H9 (cell line): ENCODE measurements around the gene JARID2. TPM values are rescaled to one million over a fixed set of nuclear protein-coding genes. Genes with fewer than 3 reads are reported as not detected.

Source experiments
- DNase-seq: peaks from one replicate; pipeline ENCODE4 v3.0.0-alpha.2; 2017
- H2AFZ ChIP-seq: one replicate; pipeline ENCODE4 v1.6.1; 2013; ENCODE audit warnings: mild to moderate bottlenecking, low read length, control low read depth, moderate library complexity
- H2AK5ac ChIP-seq: 2 replicates; pipeline ENCODE4 v1.6.1; 2013; ENCODE audit warnings: low read length, control low read depth, mixed read lengths; ENCODE audit not compliant: insufficient read length
- H2BK120ac ChIP-seq: one replicate; pipeline ENCODE4 v1.6.1; 2013; ENCODE audit warnings: low read depth, mild to moderate bottlenecking, low read length, control low read depth, inconsistent platforms; ENCODE audit not compliant: poor library complexity, severe bottlenecking
- H2BK12ac ChIP-seq: 2 replicates; pipeline ENCODE4 v1.6.1; 2013; ENCODE audit warnings: low read length, control low read depth, mixed read lengths, low read depth; ENCODE audit not compliant: insufficient read length
- H2BK15ac ChIP-seq: 2 replicates; pipeline ENCODE4 v1.6.1; 2013; ENCODE audit warnings: low read depth, low read length, control low read depth
- H2BK20ac ChIP-seq: one replicate; pipeline ENCODE4 v1.6.1; 2013; ENCODE audit warnings: low read depth, mild to moderate bottlenecking, low read length, control low read depth, inconsistent platforms; ENCODE audit not compliant: poor library complexity, severe bottlenecking
- H2BK5ac ChIP-seq: 2 replicates; pipeline ENCODE4 v1.6.1; 2013; ENCODE audit warnings: low read length, control low read depth, mixed read lengths; ENCODE audit not compliant: insufficient read length
- H3K14ac ChIP-seq: 2 replicates; pipeline ENCODE4 v1.6.1; 2013; ENCODE audit warnings: low read length, control low read depth; ENCODE audit not compliant: insufficient read depth
- H3K18ac ChIP-seq: 2 replicates; pipeline ENCODE4 v1.6.1; 2013; ENCODE audit warnings: low read depth, mild to moderate bottlenecking, mixed read lengths, low read length, control low read depth; ENCODE audit not compliant: insufficient read length
- H3K23ac ChIP-seq: 2 replicates; pipeline ENCODE4 v1.6.1; 2013; ENCODE audit warnings: low read length, control low read depth, mixed read lengths, low read depth; ENCODE audit not compliant: insufficient read length
- H3K23me2 ChIP-seq: 2 replicates; pipeline ENCODE4 v1.6.1; 2013; ENCODE audit warnings: low read depth, mild to moderate bottlenecking, mixed read lengths, low read length, control low read depth; ENCODE audit not compliant: insufficient read length, poor library complexity, severe bottlenecking
- H3K27ac ChIP-seq: 2 replicates; pipeline ENCODE4 v1.5.1; 2013; ENCODE audit warnings: low read length, control low read depth, mixed read lengths, low read depth; ENCODE audit not compliant: insufficient read length
- H3K27me3 ChIP-seq: 2 replicates; pipeline ENCODE4 v1.6.1; 2013; ENCODE audit warnings: low read length, control low read depth, inconsistent platforms; ENCODE audit not compliant: insufficient read depth
- H3K4ac ChIP-seq: 2 replicates; pipeline ENCODE4 v1.6.1; 2013; ENCODE audit warnings: low read depth, mild to moderate bottlenecking, control low read depth, inconsistent platforms, low read length, moderate library complexity
- H3K4me1 ChIP-seq: 2 replicates; pipeline ENCODE4 v1.6.1; 2013; ENCODE audit warnings: low read length, control low read depth, inconsistent platforms; ENCODE audit not compliant: insufficient read depth
- H3K4me2 ChIP-seq: 2 replicates; pipeline ENCODE4 v1.6.1; 2013; ENCODE audit warnings: low read length, control low read depth, mixed read lengths; ENCODE audit not compliant: insufficient read length, insufficient read depth
- H3K56ac ChIP-seq: 2 replicates; pipeline ENCODE4 v1.6.1; 2013; ENCODE audit warnings: low read depth, mild to moderate bottlenecking, mixed read lengths, low read length, control low read depth; ENCODE audit not compliant: insufficient read length
- H3K79me1 ChIP-seq: 2 replicates; pipeline ENCODE4 v1.6.1; 2013; ENCODE audit warnings: low read depth, mild to moderate bottlenecking, moderate library complexity, low read length, control low read depth, inconsistent platforms; ENCODE audit not compliant: insufficient read depth, poor library complexity, severe bottlenecking
- H3K79me2 ChIP-seq: 2 replicates; pipeline ENCODE4 v1.6.1; 2013; ENCODE audit warnings: low read length, control low read depth, inconsistent platforms; ENCODE audit not compliant: insufficient read depth
- H3K9ac ChIP-seq: 2 replicates; pipeline ENCODE4 v1.6.1; 2013; ENCODE audit warnings: low read length, control low read depth, mixed read lengths; ENCODE audit not compliant: insufficient read length; ENCODE audit errors: extremely low read depth
- H3K9me3 ChIP-seq: one replicate; pipeline ENCODE4 v1.6.1; 2013; ENCODE audit warnings: low read depth, low read length, inconsistent platforms; ENCODE audit not compliant: control insufficient read depth
- H3T11ph ChIP-seq: one replicate; pipeline ENCODE4 v1.6.1; 2013; ENCODE audit warnings: mild to moderate bottlenecking, low read length, control low read depth, inconsistent platforms
- H4K20me1 ChIP-seq: one replicate; pipeline ENCODE4 v1.6.1; 2013; ENCODE audit not compliant: control insufficient read depth, insufficient read length, insufficient read depth
- H4K5ac ChIP-seq: 2 replicates; pipeline ENCODE4 v1.6.1; 2013; ENCODE audit warnings: low read depth, mild to moderate bottlenecking, mixed read lengths, low read length, control low read depth; ENCODE audit not compliant: insufficient read length
- H4K8ac ChIP-seq: replicated peaks from 2 replicates; pipeline ENCODE4 v1.6.1; 2013; ENCODE audit warnings: low read length, control low read depth, mixed read lengths, low read depth; ENCODE audit not compliant: insufficient read length
- H4K91ac ChIP-seq: 2 replicates; pipeline ENCODE4 v1.6.1; 2013; ENCODE audit warnings: low read depth, mild to moderate bottlenecking, moderate library complexity, mixed read lengths, low read length, control low read depth; ENCODE audit not compliant: insufficient read length
- H3K27ac Mint-ChIP-seq, 3 experiments: 2 replicates in 2 of 3; 3 replicates in 1 of 3; pipeline ENCODE4 v1.8.0; 2020 to 2021; ENCODE audit warnings: mixed read lengths in 3 of 3, mild to moderate bottlenecking in 1 of 3, moderate library complexity in 1 of 3
- H3K27me3 Mint-ChIP-seq: 2 replicates; pipeline ENCODE4 v1.8.0; 2021; ENCODE audit warnings: low read depth, mild to moderate bottlenecking, moderate library complexity, mixed read lengths
- H3K36me3 Mint-ChIP-seq, 3 experiments: 2 replicates in 2 of 3; 3 replicates in 1 of 3; pipeline ENCODE4 v1.8.0; 2020 to 2021; ENCODE audit warnings: low read depth in 3 of 3, mixed read lengths in 3 of 3; ENCODE audit not compliant: insufficient read depth in 1 of 3
- H3K4me1 Mint-ChIP-seq, 2 experiments: 2 replicates each; pipeline ENCODE4 v1.8.0; 2020; ENCODE audit warnings: mixed read lengths in 2 of 2
- H3K4me3 Mint-ChIP-seq, 2 experiments: 2 replicates in 1 of 2; 3 replicates in 1 of 2; pipeline ENCODE4 v1.8.0; 2020 to 2021; ENCODE audit warnings: mild to moderate bottlenecking in 2 of 2, mixed read lengths in 2 of 2, moderate library complexity in 1 of 2
- H3K9me3 Mint-ChIP-seq, 2 experiments: 2 replicates in 1 of 2; 3 replicates in 1 of 2; pipeline ENCODE4 v1.8.0; 2020; ENCODE audit warnings: mild to moderate bottlenecking in 2 of 2, mixed read lengths in 2 of 2, moderate library complexity in 1 of 2
- CTCF ChIP-seq: fragments of 200-600 bp; sonication (generic); conservative IDR thresholded peaks from 3 replicates; pipeline ENCODE4 v1.8.0; 2021; ENCODE audit warnings: antibody characterized with exemption, mild to moderate bottlenecking
- WGBS: extraction: QIAGEN DNeasy Blood & Tissue Kit; methylation state at CpG from one replicate; pipeline ENCODE4 v1.1.7; 2013; ENCODE audit warnings: missing lambda C conversion rate, low lambda C conversion rate, mixed read lengths; ENCODE audit not compliant: insufficient read length; ENCODE audit errors: extremely low coverage; 5-methylcytosine and 5-hydroxymethylcytosine counted together
- total RNA-seq: library from RNA; stranded (reverse); gene quantifications from 2 replicates; pipeline ENCODE4 v1.2.1, GENCODE V29; 2021

The JARID2 gene
- total RNA-seq, 1 experiment from 2014 or later, result 174 TPM

GRCh38 chr6:15499125-15499524 is 253.3 kb downstream of the JARID2 start:
- H4K8ac ChIP-seq, result no peak overlapping the region
- no peaks in the 10 kb centered on the region for H3K27me3 ChIP-seq
- Mint-ChIP-seq H3K4me3 (no peak overlapping the region), H3K36me3 (peaks cover 80 to 93% (median 92%) of the 10 kb centered on the region in 3 experiments), H3K27ac (0 out of 7 replicates have a peak overlapping the region, but pooled peaks of 1 of the 3 experiments have one; percentile 35), H3K9me3 (no peaks in the 10 kb centered on the region), H3K27me3 (no peaks in the 10 kb centered on the region; the same call in none of the 2 replicates), H3K4me1 (peaks cover 19 to 24% of the 10 kb centered on the region in 2 experiments)
- no peak overlapping the region for H4K5ac ChIP-seq
- no peak overlapping the region for H2BK120ac ChIP-seq
- peaks cover 18% of the 10 kb centered on the region for H3K79me1 ChIP-seq
- no peak overlapping the region for H3K23ac ChIP-seq
- no peak overlapping the region for H4K91ac ChIP-seq
- H3K4me1 ChIP-seq, result 0 out of 2 replicates have a peak, but pooled peaks cover 3% of the 10 kb centered on the region
- H3K9ac ChIP-seq, result no peak overlapping the region
- no peak overlapping the region for H2BK20ac ChIP-seq
- H2AFZ ChIP-seq, result no peak overlapping the region
- no peak overlapping the region for H3K4ac ChIP-seq
- no peak for TF ChIP-seq CTCF
- peaks cover 29% of the 10 kb centered on the region for H3K79me2 ChIP-seq
- H3T11ph ChIP-seq, result no peak overlapping the region
- H3K56ac ChIP-seq, result no peak overlapping the region
- H2BK15ac ChIP-seq, result no peak overlapping the region
- no peak overlapping the region for H3K27ac ChIP-seq
- no peaks in the 10 kb centered on the region for H3K9me3 ChIP-seq
- H3K4me2 ChIP-seq, result no peak overlapping the region
- H2AK5ac ChIP-seq, result no peak overlapping the region
- no peak overlapping the region for H2BK5ac ChIP-seq
- no peak for DNase-seq
- H3K18ac ChIP-seq, result no peak overlapping the region
- H3K14ac ChIP-seq, result no peak overlapping the region; the same call in 1 of the 2 replicates
- no peak overlapping the region for H2BK12ac ChIP-seq
- WGBS, result no CpG with 5 or more reads among the region's 12 CpGs
- no peaks in the 10 kb centered on the region for H3K23me2 ChIP-seq
- H4K20me1 ChIP-seq, result peaks cover 3% of the 10 kb centered on the region
